Sigmoid colon (tissue), 4 donors: ENCODE results near the gene CEBPG.

Experiments used
- POLR2AphosphoS5 ChIP-seq, 4 donors: sonication (generic); formaldehyde crosslinking; IDR thresholded peaks; one replicate each; pipeline ENCODE4 v1.6.1; 2017; ENCODE audit warnings: antibody characterized with exemption in 4 of 4
- TF ChIP-seq, protein P1 (sequence below), 4 experiments: fragments of 450-650 bp in 3 of 4; fragments of 200-600 bp in 1 of 4; IDR thresholded peaks; one replicate each; pipeline ENCODE4 v1.5.1; 2016 to 2019; ENCODE audit warnings: antibody characterized with exemption in 4 of 4, mild to moderate bottlenecking in 3 of 4, moderate library complexity in 2 of 4

DNA sequence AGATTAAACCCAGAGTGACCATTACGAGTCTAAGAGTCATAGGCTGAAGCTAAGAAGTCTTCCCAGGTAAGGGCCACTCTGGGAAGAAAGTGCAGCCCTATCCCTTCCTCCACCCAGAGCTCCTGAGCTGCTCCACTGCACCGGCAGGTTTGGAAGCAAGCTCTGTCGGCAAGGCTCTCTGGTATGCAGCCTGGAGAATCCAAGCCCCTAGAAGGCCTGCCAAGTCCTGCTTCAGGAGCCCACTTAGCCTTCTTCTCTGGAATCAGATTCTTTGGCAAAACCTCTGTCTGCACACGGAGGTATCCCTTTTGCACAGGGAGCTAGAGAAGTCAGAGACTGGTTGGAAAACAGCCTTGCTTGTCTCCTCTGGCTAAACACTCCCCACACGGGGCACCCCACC, 58.5 kb downstream of the CEBPG start:
- TF ChIP-seq POLR2AphosphoS5 (IDR thresholded peaks at IDR 0.05): no peak
- TF ChIP-seq, protein P1, sequence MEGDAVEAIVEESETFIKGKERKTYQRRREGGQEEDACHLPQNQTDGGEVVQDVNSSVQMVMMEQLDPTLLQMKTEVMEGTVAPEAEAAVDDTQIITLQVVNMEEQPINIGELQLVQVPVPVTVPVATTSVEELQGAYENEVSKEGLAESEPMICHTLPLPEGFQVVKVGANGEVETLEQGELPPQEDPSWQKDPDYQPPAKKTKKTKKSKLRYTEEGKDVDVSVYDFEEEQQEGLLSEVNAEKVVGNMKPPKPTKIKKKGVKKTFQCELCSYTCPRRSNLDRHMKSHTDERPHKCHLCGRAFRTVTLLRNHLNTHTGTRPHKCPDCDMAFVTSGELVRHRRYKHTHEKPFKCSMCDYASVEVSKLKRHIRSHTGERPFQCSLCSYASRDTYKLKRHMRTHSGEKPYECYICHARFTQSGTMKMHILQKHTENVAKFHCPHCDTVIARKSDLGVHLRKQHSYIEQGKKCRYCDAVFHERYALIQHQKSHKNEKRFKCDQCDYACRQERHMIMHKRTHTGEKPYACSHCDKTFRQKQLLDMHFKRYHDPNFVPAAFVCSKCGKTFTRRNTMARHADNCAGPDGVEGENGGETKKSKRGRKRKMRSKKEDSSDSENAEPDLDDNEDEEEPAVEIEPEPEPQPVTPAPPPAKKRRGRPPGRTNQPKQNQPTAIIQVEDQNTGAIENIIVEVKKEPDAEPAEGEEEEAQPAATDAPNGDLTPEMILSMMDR (IDR thresholded peaks at IDR 0.05): no peak
